ENCODE data around the gene GNA14. TPM values are rescaled to one million over a fixed set of nuclear protein-coding genes. Genes with fewer than 3 reads are reported as not detected.

The GNA14 gene
- total RNA-seq, 1 experiment from 2014 or later, result 1.2 TPM

DNA sequence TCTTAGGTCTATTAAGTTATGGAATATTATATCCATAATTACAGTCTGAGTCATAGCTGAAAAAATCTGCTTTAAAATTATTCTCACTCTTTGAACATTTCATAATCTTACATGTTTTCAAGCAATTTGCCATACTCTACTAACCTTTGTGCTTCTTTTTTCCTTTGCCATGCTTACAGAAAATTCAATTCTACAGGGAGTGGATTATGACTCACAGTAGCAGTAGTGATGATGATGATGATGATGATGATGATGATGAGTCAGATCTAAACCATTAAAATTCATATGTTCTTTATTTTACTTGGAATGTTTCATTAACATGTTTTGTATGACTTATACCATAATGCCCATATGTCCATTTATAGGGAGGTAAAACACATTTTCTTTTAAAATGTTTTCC lies 263.7 kb downstream of the GNA14 start:
- no peaks in the 10 kb centered on the region for H3K27me3 ChIP-seq (ENCODE audit: low read length)
- ChIA-PET CTCF (interaction anchor here (0.6 kb wide), 1 partner anchor 62 kb away, joined by 3 read pairs; no protein-coding TSS in a partner anchor), POLR2A (ENCODE audit: unreplicated experiment) (no interaction called here)
- TF ChIP-seq EZH2 (IDR thresholded peaks at IDR 0.05; ENCODE audit: low read length, unreplicated experiment) (no peak), EZH2phosphoT487 (IDR thresholded peaks at IDR 0.05; ENCODE audit: borderline replicate concordance, low read length) (no peak)
- TF ChIP-seq, protein P1, sequence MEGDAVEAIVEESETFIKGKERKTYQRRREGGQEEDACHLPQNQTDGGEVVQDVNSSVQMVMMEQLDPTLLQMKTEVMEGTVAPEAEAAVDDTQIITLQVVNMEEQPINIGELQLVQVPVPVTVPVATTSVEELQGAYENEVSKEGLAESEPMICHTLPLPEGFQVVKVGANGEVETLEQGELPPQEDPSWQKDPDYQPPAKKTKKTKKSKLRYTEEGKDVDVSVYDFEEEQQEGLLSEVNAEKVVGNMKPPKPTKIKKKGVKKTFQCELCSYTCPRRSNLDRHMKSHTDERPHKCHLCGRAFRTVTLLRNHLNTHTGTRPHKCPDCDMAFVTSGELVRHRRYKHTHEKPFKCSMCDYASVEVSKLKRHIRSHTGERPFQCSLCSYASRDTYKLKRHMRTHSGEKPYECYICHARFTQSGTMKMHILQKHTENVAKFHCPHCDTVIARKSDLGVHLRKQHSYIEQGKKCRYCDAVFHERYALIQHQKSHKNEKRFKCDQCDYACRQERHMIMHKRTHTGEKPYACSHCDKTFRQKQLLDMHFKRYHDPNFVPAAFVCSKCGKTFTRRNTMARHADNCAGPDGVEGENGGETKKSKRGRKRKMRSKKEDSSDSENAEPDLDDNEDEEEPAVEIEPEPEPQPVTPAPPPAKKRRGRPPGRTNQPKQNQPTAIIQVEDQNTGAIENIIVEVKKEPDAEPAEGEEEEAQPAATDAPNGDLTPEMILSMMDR (conservative IDR thresholded peaks at IDR 0.05; ENCODE audit: low read depth, low read length), result no peak
- no peaks in the 10 kb centered on the region for H3K9me3 ChIP-seq (ENCODE audit: low read length)
- H3K9ac ChIP-seq (ENCODE audit: low read length), result no peak overlapping the region
- H3K27ac ChIP-seq (ENCODE audit: low read length), result peak overlapping the region; percentile 57
- H3K79me2 ChIP-seq (ENCODE audit: low read length), result no peaks in the 10 kb centered on the region
- no peaks in the 10 kb centered on the region for H3K9me2 ChIP-seq (replicated peaks; ENCODE audit: low read length)
- no peaks in the 10 kb centered on the region; the same call in 1 of the 2 replicates for H3K36me3 ChIP-seq (ENCODE audit: low read depth, low read length)
- H3K4me2 ChIP-seq (ENCODE audit: low read length), result 0 out of 2 replicates have a peak overlapping the region, but pooled peaks have one; percentile 31
- peak; percentile 52 for DNase-seq
- no peak overlapping the region for H3K4me3 ChIP-seq (ENCODE audit: low read length)
- intact Hi-C loops (cut with micrococcal nuclease), result no loop called here
- peak; percentile 13; the same call in 1 of the 2 replicates for ATAC-seq
- peaks cover 16% of the 10 kb centered on the region for H3K4me1 ChIP-seq (ENCODE audit: insufficient read depth, low read length)
- H2AFZ ChIP-seq (ENCODE audit: low read length), result no peak overlapping the region
- H3F3A ChIP-seq (ENCODE audit: low read length, unreplicated experiment), result no peaks in the 10 kb centered on the region
- BruUV-seq (replicated peaks), result no TSS peak
- H4K20me1 ChIP-seq (ENCODE audit: low read length), result no peaks in the 10 kb centered on the region

DNA sequence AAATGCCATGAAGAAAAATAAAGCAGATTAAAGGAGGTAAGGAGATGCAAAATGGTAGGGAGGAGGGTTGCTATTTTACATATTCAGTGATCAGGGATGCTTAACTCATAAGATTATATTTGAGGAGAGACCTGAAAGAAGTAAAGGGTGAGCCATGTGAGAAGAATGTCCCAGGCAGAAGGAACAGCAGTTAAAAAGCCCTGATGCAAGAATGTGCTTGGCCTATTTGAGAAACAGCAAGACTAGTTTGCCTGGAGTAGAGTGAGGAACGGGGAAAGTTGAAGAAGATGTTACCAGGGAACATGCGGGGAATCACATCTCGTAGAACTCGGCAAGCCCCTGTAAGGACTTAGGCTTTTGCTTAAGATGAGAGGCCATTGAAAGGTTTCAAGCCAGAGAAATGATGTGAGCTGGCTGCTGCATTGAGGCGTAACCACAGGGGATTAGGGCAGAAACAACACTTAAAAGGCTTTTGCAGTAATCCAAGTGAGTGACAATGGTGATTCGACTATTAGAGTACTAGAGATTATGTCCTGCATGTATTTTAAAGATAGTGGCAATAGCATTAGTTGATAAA lies 272.1 kb downstream of the GNA14 start:
- POLR2A ChIA-PET (ENCODE audit: unreplicated experiment), result no interaction called here
- CTCF ChIA-PET, result no interaction called here

DNA sequence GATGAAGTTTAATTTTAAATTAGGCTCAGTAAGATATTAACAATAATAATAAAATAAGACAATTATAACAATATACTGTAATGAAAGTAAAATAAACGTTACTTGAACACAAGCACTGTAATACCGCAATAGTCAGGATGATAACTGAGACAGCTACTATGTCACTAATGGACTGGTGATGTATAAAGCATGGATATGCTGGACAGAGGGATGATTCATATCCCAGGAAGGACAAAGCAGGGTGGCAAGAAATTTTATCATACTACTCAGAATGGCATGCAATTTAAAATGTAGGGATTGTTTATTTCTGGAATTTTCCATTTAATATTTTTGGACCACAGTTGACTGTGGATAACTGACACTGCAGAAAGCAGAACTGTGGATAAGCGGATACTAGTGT lies 273.9 kb downstream of the GNA14 start:
- intact Hi-C loops (cut with micrococcal nuclease), result no loop called here
- H4K20me1 ChIP-seq (ENCODE audit: low read length), result no peaks in the 10 kb centered on the region
- ATAC-seq, result no peak

More for the DNA sequence above, 272.1 kb downstream of the GNA14 start:
- BruUV-seq (replicated peaks), result no TSS peak
- H4K20me1 ChIP-seq (ENCODE audit: low read length), result no peaks in the 10 kb centered on the region
- no peak overlapping the region for H3K9ac ChIP-seq (ENCODE audit: low read length)
- no peaks in the 10 kb centered on the region for H3K9me2 ChIP-seq (replicated peaks; ENCODE audit: low read length)
- no peaks in the 10 kb centered on the region for H3F3A ChIP-seq (ENCODE audit: low read length, unreplicated experiment)
- no peaks in the 10 kb centered on the region for H3K27me3 ChIP-seq (ENCODE audit: low read length)
- ATAC-seq, result no peak
- TF ChIP-seq EZH2phosphoT487 (IDR thresholded peaks at IDR 0.05; ENCODE audit: borderline replicate concordance, low read length), result no peak
- no peak for TF ChIP-seq EZH2 (IDR thresholded peaks at IDR 0.05; ENCODE audit: low read length, unreplicated experiment)
- TF ChIP-seq, protein P1 (conservative IDR thresholded peaks at IDR 0.05; ENCODE audit: low read depth, low read length), result no peak
- no peaks in the 10 kb centered on the region for H3K4me1 ChIP-seq (ENCODE audit: insufficient read depth, low read length)
- H3K79me2 ChIP-seq (ENCODE audit: low read length), result no peaks in the 10 kb centered on the region
- H3K4me3 ChIP-seq (ENCODE audit: low read length), result no peak overlapping the region
- no peak overlapping the region for H3K4me2 ChIP-seq (ENCODE audit: low read length)
- H3K36me3 ChIP-seq (ENCODE audit: low read depth, low read length), result 0 out of 2 replicates have a peak, but pooled peaks cover 2% of the 10 kb centered on the region
- no peak overlapping the region for H3K27ac ChIP-seq (ENCODE audit: low read length)
- H2AFZ ChIP-seq (ENCODE audit: low read length), result no peak overlapping the region
- intact Hi-C loops (cut with micrococcal nuclease), result no loop called here
- H3K9me3 ChIP-seq (ENCODE audit: low read length), result no peaks in the 10 kb centered on the region
- no peak for DNase-seq

More for the DNA sequence above, 273.9 kb downstream of the GNA14 start:
- Histone ChIP-seq H3K9me3 (ENCODE audit: low read length) (no peaks in the 10 kb centered on the region), H3K27me3 (ENCODE audit: low read length) (no peaks in the 10 kb centered on the region), H3K4me3 (ENCODE audit: low read length) (no peak overlapping the region), H3K4me2 (ENCODE audit: low read length) (no peak overlapping the region), H3K4me1 (ENCODE audit: insufficient read depth, low read length) (no peaks in the 10 kb centered on the region), H3K36me3 (ENCODE audit: low read depth, low read length) (0 out of 2 replicates have a peak, but pooled peaks cover 9% of the 10 kb centered on the region), H3K79me2 (ENCODE audit: low read length) (no peaks in the 10 kb centered on the region), H3K27ac (ENCODE audit: low read length) (no peak overlapping the region), H3K9ac (ENCODE audit: low read length) (no peak overlapping the region), H3F3A (ENCODE audit: low read length, unreplicated experiment) (no peaks in the 10 kb centered on the region), H3K9me2 (replicated peaks; ENCODE audit: low read length) (no peaks in the 10 kb centered on the region), H2AFZ (ENCODE audit: low read length) (no peak overlapping the region)
- CTCF ChIA-PET, result no interaction called here
- POLR2A ChIA-PET (ENCODE audit: unreplicated experiment), result no interaction called here
- no peak for TF ChIP-seq EZH2 (IDR thresholded peaks at IDR 0.05; ENCODE audit: low read length, unreplicated experiment)
- TF ChIP-seq, protein P1 (conservative IDR thresholded peaks at IDR 0.05; ENCODE audit: low read depth, low read length), result no peak
- TF ChIP-seq EZH2phosphoT487 (IDR thresholded peaks at IDR 0.05; ENCODE audit: borderline replicate concordance, low read length), result no peak
- DNase-seq, result no peak
- no TSS peak for BruUV-seq (replicated peaks)

All from PC-3 (cell line).